GM12875 (cell line): Measurements from ENCODE around the gene RPS6KA3.

Experiments used
- H3K4me3 ChIP-seq: one replicate; pipeline ENCODE4 v1.5.1; 2011; ENCODE audit warnings: low read depth, low read length, control low read depth
- TF ChIP-seq, protein P1 (sequence below): IDR thresholded peaks from 2 replicates; pipeline ENCODE4 v1.5.1; 2011; ENCODE audit warnings: low read depth, mild to moderate bottlenecking, control low read depth, inconsistent platforms, low read length, moderate library complexity, borderline replicate concordance; ENCODE audit not compliant: insufficient read depth

The RPS6KA3 gene

DNA sequence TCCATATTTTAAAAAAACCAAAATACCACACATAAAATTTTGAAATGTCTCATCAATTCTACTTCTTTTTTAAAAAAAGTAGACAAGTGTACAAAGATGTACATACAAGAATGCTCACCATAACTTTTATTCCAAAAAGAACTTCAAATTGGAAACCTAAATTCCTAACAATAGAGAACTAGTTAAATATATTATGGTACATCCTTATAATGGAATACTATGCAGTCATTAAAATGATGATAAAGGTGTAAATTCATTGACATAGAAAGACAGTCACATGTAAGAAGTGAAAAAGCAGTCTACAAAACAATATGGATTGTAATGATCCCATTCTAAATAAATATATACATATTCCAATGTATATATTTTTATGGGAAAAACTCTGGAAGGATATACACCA lies 31.0 kb downstream of the RPS6KA3 start:
- TF ChIP-seq, protein P1, sequence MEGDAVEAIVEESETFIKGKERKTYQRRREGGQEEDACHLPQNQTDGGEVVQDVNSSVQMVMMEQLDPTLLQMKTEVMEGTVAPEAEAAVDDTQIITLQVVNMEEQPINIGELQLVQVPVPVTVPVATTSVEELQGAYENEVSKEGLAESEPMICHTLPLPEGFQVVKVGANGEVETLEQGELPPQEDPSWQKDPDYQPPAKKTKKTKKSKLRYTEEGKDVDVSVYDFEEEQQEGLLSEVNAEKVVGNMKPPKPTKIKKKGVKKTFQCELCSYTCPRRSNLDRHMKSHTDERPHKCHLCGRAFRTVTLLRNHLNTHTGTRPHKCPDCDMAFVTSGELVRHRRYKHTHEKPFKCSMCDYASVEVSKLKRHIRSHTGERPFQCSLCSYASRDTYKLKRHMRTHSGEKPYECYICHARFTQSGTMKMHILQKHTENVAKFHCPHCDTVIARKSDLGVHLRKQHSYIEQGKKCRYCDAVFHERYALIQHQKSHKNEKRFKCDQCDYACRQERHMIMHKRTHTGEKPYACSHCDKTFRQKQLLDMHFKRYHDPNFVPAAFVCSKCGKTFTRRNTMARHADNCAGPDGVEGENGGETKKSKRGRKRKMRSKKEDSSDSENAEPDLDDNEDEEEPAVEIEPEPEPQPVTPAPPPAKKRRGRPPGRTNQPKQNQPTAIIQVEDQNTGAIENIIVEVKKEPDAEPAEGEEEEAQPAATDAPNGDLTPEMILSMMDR: no peak
- H3K4me3 ChIP-seq: no peak overlapping the region

DNA sequence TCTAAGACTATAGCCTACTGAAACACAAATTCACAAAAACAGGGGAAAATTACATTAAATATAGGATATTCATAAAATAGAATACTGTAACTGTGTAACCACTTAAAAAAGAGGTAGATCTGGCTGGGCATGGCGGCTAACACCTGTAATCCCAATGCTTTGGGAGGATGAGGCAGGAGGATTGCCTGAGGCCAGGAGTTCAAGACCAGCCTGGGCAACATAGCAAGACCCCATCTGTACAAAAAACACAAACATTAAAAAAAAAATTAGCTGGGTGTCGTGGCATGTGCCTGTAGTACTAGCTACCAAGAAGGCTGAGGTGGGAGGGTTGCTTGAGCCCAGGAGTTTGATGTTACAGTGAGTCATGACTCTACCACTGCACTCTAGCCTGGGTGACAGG lies 33.4 kb downstream of the RPS6KA3 start:
- H3K4me3 ChIP-seq: no peak overlapping the region
- TF ChIP-seq, protein P1: no peak

DNA sequence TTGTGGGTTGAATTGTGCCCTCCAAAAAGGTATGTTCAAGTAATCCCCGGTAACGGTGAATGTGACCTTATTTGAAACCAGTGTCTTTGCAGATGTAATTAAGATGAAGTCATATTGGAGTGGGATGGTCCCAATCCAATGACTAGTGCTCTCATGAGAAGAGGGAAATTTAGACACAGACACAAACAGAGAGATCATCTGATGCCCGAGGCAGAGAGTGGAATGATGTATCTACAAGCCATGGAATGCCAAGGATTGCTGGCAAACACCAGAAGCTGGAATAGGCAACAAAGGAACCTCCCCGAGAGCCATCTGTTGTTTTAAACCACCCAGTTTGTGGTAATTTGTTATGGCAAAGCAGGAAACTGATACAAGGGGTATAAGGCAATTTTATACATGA lies 35.1 kb downstream of the RPS6KA3 start:
- TF ChIP-seq, protein P1: no peak
- no peak overlapping the region for H3K4me3 ChIP-seq

DNA sequence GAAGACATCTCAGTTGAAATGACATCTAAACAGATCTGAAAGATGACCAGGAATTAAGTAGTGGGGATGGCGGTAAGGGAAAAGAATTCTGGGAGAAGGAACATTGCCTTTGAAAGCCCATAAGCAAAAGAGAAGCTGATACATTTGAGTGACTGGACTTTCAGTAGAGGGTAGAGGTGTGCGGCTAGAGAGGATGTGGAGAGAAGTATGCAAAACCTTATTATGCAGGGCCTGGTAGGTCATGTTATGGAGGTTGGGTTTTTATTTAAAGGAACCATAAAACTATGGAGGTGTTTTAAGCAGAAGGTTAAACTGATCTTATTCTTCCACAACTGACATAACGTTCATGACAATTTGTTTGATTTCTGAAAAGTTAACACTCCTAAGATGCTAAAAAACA lies 36.3 kb downstream of the RPS6KA3 start:
- no peak overlapping the region for H3K4me3 ChIP-seq
- TF ChIP-seq, protein P1: no peak

DNA sequence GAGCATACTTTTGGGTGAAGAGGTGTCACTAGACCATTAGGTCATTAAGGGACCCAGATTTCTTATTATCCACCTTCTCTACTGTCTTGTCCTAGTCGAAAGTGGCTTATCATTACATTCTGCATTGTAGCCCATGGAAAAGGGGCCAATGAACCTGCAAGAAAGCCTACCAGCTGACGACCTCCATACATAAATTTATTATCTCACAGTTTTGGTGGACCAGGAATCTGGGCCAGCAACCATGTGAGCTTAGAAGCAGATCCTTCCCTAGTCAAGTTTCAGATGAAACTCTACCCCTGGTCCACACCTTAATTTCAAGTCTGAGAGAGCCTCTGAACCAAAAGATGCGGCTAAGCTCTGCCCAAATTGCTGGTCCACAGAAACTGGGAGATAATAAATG lies 37.6 kb downstream of the RPS6KA3 start:
- TF ChIP-seq, protein P1: no peak
- H3K4me3 ChIP-seq: no peak overlapping the region

DNA sequence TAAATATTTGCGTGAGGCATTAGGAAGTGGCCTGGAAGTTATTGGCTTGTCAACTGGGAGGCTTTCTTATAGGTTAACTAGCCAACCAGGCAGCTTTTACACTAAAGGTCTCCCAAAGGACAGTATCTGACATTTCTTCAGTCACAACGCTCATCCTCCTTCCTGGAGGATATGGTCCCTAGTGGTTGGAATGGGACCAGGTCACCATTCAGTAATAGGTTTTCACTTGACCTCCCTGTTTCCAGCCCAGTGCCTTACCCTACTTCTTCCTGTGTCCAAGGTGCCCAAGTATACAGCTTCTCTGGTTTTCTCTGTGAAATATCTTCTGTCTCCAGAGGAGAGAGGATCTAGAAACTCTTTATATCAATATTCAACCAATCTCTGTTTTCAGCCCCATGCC lies 38.5 kb downstream of the RPS6KA3 start:
- no peak overlapping the region for H3K4me3 ChIP-seq
- TF ChIP-seq, protein P1: no peak

DNA sequence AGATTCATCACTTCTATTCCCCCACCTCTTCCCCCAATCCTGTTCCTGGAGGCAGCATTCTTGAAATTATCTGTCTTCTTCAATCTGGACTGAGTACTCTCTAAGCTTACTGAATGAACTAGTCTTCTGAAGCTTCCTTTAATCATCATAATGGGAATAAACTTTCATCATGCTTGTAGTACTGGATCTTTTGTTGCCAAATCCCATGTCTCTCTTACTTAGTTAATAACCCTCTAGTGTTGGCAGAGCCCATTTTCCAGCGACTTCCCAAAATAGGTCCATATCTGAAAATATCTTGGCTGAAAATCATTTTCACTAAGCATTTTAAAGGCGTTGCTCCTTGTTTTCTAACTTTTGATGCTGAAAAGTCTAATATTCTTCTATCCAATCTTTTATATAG lies 39.6 kb downstream of the RPS6KA3 start:
- TF ChIP-seq, protein P1: no peak
- no peak overlapping the region for H3K4me3 ChIP-seq
